ENCODE results near the gene RCVRN. TPM values are rescaled to one million over a fixed set of nuclear protein-coding genes. Genes with fewer than 3 reads are reported as not detected.

Gene RCVRN
- total and polyA plus RNA-seq, 9 of the 15 experiments (the other 6 are each of a cell fraction or from before 2014, with no cell fraction given), result not detected

DNA sequence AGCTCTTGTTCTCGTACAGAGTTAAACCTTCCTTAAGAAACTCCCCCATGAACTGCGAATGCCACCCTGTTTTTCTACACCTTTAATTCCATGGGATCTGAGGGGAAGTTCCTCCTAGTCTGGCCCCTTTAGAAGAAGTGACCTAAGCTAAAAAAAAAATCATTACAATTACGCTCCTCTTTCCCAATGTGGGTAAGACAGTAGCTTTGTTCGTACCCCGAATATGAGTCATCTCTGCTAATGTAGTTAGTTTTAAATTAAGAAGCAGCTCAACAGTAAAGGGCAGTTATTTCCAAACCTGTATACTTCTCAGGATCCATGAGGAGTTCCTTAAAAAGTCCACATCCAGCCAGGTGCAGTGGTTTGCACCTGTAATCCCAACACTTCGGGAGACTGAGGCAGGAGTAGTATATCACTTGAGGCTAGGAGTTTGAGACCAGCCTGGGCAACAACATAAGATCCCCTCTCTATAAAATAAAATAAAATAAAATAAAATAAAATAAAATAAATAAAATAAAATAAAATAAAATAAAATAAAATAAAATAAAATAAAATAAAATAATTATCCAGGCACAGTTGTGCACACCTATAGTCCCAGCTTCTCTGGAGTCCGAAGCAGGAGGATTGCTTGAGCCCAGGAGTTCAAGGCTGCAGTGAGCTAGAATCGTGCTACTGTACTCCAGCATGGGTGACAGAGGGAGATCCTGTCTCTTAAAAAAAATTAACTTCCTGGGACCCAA lies 26.1 kb downstream of the RCVRN start:
- in situ Hi-C loops (cut with MboI) (no loop called here), intact Hi-C loops (cut with micrococcal nuclease) (no loop called here)
- Histone ChIP-seq H3K27me3 (ENCODE audit: control insufficient read depth in 2 of 2, insufficient read depth in 2 of 2, low read length in 2 of 2) (no peaks in the 10 kb centered on the region), H3K79me2 (ENCODE audit: control insufficient read depth, insufficient read depth, low read length) (no peaks in the 10 kb centered on the region), H3K4me1 (replicated peaks in 1 of 2; ENCODE audit: control insufficient read depth in 2 of 2, insufficient read depth in 2 of 2, low read length in 2 of 2) (no peaks in the 10 kb centered on the region), H3K4me3 (no peak overlapping the region), H3K9me3 (replicated peaks; ENCODE audit: control insufficient read depth, insufficient read depth, low read depth, low read length) (no peaks in the 10 kb centered on the region), H2AFZ (ENCODE audit: low read depth, low read length) (no peak overlapping the region), H3K9me1 (ENCODE audit: control insufficient read depth, insufficient read depth, low read length) (no peaks in the 10 kb centered on the region), H3K36me3 (ENCODE audit: control insufficient read depth, insufficient read depth, low read length) (no peaks in the 10 kb centered on the region), H3K9ac (ENCODE audit: insufficient read depth in 1 of 2, low read depth in 2 of 2, low read length in 2 of 2) (no peak overlapping the region), H3K27ac (ENCODE audit: extremely low read depth, low read depth, low read length) (no peak overlapping the region), H3K4me2 (ENCODE audit: insufficient read depth, low read length) (no peak overlapping the region), H4K20me1 (replicated peaks; ENCODE audit: control insufficient read depth, insufficient read depth, low read length) (no peaks in the 10 kb centered on the region)
- 0% methylated on average over 8 of the region's 8 CpGs for WGBS (ENCODE audit: insufficient coverage, low coverage, missing lambda C conversion rate)
- POLR2A ChIA-PET, result interaction anchor here (1.3 kb wide), 1 partner anchor 11 kb away, joined by 4 read pairs; no protein-coding TSS in a partner anchor
- ATAC-seq (no peak), FAIRE-seq (no peak), DNase-seq (ENCODE audit: extremely low read depth in 1 of 4, low spot score in 3 of 4) (no peak)
- CTCF ChIA-PET (ENCODE audit: low intra/inter-chr PET ratio), result no interaction called here
- TF ChIP-seq, protein P1, sequence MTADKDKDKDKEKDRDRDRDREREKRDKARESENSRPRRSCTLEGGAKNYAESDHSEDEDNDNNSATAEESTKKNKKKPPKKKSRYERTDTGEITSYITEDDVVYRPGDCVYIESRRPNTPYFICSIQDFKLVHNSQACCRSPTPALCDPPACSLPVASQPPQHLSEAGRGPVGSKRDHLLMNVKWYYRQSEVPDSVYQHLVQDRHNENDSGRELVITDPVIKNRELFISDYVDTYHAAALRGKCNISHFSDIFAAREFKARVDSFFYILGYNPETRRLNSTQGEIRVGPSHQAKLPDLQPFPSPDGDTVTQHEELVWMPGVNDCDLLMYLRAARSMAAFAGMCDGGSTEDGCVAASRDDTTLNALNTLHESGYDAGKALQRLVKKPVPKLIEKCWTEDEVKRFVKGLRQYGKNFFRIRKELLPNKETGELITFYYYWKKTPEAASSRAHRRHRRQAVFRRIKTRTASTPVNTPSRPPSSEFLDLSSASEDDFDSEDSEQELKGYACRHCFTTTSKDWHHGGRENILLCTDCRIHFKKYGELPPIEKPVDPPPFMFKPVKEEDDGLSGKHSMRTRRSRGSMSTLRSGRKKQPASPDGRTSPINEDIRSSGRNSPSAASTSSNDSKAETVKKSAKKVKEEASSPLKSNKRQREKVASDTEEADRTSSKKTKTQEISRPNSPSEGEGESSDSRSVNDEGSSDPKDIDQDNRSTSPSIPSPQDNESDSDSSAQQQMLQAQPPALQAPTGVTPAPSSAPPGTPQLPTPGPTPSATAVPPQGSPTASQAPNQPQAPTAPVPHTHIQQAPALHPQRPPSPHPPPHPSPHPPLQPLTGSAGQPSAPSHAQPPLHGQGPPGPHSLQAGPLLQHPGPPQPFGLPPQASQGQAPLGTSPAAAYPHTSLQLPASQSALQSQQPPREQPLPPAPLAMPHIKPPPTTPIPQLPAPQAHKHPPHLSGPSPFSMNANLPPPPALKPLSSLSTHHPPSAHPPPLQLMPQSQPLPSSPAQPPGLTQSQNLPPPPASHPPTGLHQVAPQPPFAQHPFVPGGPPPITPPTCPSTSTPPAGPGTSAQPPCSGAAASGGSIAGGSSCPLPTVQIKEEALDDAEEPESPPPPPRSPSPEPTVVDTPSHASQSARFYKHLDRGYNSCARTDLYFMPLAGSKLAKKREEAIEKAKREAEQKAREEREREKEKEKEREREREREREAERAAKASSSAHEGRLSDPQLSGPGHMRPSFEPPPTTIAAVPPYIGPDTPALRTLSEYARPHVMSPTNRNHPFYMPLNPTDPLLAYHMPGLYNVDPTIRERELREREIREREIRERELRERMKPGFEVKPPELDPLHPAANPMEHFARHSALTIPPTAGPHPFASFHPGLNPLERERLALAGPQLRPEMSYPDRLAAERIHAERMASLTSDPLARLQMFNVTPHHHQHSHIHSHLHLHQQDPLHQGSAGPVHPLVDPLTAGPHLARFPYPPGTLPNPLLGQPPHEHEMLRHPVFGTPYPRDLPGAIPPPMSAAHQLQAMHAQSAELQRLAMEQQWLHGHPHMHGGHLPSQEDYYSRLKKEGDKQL (CRISPR knock-in tag; IDR thresholded peaks at IDR 0.05; ENCODE audit: borderline replicate concordance), result no peak
- TF ChIP-seq ZNF232 (CRISPR knock-in tag; IDR thresholded peaks at IDR 0.05) (no peak), MYBL2 (IDR thresholded peaks at IDR 0.05; ENCODE audit: low read depth) (no peak), MYBL2 (CRISPR knock-in tag; IDR thresholded peaks at IDR 0.05; ENCODE audit: borderline replicate concordance) (no peak), ZKSCAN1 (IDR thresholded peaks at IDR 0.05; ENCODE audit: low read depth, low read length) (no peak), CHCHD3 (CRISPR knock-in tag; IDR thresholded peaks at IDR 0.05) (no peak), DPF2 (IDR thresholded peaks at IDR 0.05) (no peak), ZC3H11A (IDR thresholded peaks at IDR 0.05; ENCODE audit: low read depth, low read length) (no peak), POLR2B (IDR thresholded peaks at IDR 0.05; ENCODE audit: low read depth, partially characterized antibody) (no peak), ATF7 (IDR thresholded peaks at IDR 0.05) (no peak), RBBP5 (IDR thresholded peaks at IDR 0.05; ENCODE audit: borderline replicate concordance, insufficient read depth, low read length, poor library complexity, severe bottlenecking) (no peak), KDM2B (CRISPR knock-in tag; IDR thresholded peaks at IDR 0.05) (no peak), NELFE (IDR thresholded peaks at IDR 0.05; ENCODE audit: insufficient read depth, insufficient read length) (no peak), HIVEP1 (CRISPR knock-in tag; IDR thresholded peaks at IDR 0.05) (no peak), MCM7 (IDR thresholded peaks at IDR 0.05) (no peak), TCF7 (IDR thresholded peaks at IDR 0.05; ENCODE audit: borderline replicate concordance) (no peak), ZNF431 (CRISPR knock-in tag; IDR thresholded peaks at IDR 0.05) (no peak)
- TF ChIP-seq, protein P2, sequence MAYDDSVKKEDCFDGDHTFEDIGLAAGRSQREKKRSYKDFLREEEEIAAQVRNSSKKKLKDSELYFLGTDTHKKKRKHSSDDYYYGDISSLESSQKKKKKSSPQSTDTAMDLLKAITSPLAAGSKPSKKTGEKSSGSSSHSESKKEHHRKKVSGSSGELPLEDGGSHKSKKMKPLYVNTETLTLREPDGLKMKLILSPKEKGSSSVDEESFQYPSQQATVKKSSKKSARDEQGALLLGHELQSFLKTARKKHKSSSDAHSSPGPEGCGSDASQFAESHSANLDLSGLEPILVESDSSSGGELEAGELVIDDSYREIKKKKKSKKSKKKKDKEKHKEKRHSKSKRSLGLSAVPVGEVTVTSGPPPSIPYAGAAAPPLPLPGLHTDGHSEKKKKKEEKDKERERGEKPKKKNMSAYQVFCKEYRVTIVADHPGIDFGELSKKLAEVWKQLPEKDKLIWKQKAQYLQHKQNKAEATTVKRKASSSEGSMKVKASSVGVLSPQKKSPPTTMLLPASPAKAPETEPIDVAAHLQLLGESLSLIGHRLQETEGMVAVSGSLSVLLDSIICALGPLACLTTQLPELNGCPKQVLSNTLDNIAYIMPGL (CRISPR knock-in tag; IDR thresholded peaks at IDR 0.05), result no peak
- BruUV-seq (replicated peaks), result no TSS peak

All from K562 (cell line).